GM12864 (cell line): ENCODE results near the gene ERCC1.

ENCODE experiments used
- DNase-seq: peaks from one replicate; pipeline ENCODE4 v3.0.0-alpha.2; 2011; ENCODE audit warnings: low read depth
- H3K4me3 ChIP-seq: 2 replicates; pipeline ENCODE4 v1.5.1; 2011; ENCODE audit warnings: mild to moderate bottlenecking, low read depth, low read length, control low read depth
- CTCF ChIP-seq: IDR thresholded peaks from 2 replicates; pipeline ENCODE4 v1.5.1; 2011; ENCODE audit warnings: low read depth, mild to moderate bottlenecking, moderate library complexity, low read length, control low read depth, inconsistent platforms; ENCODE audit errors: missing control alignments

ERCC1 gene

DNA sequence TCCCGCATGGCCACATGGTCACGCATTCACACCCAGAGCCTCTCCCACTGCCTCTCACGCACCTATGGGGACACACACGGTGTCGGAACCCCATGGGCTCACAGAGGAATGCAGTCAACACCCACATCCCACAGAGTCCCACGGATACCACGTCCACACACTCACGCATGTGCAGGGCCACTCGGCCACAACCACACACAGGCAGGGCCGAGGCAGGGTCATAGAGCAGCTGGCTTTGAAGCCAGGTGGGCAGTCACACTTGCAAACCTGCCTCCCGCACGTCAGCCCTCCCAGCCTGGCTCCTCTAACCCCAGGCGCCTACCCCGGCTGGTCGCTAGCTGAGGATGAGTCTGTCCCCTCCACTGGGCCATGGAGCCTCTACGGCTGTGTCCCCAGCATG lies 61.4 kb downstream of the ERCC1 start:
- no peak overlapping the region for H3K4me3 ChIP-seq
- no peak for TF ChIP-seq CTCF
- no peak for DNase-seq

GRCh38 chr19:45361608-45362007 lies 62.1 kb downstream of the ERCC1 start:
- DNase-seq, result no peak
- TF ChIP-seq CTCF, result no peak
- no peak overlapping the region for H3K4me3 ChIP-seq

GRCh38 chr19:45358213-45358792 lies 65.4 kb downstream of the ERCC1 start:
- no peak for DNase-seq
- no peak overlapping the region for H3K4me3 ChIP-seq
- no peak for TF ChIP-seq CTCF

DNA sequence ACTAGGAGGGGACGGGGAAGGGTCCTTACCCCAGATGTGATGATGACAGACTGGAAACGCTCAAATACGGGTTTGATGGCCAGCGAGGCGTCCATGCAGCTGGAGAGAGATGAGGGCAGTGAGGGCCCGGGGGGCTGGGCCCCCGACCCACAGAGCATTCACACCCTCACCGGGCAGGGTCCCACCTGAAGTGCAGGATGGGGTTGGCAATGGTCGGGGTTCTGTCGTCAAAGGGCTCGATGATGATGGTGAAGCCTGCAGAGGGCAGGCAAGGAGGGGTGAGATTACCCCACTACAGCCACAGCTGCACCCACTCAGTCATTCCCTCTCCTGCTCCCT lies 66.3 kb downstream of the ERCC1 start:
- no peak overlapping the region for H3K4me3 ChIP-seq
- DNase-seq, result no peak
- no peak for TF ChIP-seq CTCF
